G401.6 (cell line): Measurements from ENCODE around the gene CTBP2.

ENCODE experiments used
- FAIRE-seq: peaks from 2 replicates; lab custom pipeline; 2012; peaks lifted over from hg19 to GRCh38; lab: Jason Lieb, UNC

The CTBP2 gene

DNA sequence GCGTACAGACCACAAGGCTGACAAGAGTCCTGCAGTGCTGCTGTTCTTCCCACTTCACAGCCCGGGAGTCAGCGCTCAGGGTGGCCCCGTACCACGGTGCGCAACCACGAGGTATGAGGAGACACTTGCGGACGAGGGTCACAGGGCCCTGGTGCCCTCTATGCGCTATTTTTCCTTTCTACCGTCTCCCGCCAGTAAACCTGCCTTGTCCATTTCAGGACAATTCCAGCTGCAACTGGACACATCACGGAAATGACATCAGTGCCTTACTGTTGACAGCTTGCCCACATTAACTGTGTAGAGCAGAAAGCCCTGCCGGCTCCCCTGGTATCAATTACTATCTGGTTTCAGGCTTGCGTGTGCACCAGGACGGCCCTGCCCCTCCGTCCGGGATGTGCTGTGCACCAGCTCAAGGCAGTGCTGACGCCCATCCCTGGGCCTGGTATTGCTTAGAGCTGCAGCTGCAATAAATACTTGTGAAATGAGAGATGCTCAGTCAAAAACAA, 153.4 kb downstream of the CTBP2 start:
- FAIRE-seq: no peak

DNA sequence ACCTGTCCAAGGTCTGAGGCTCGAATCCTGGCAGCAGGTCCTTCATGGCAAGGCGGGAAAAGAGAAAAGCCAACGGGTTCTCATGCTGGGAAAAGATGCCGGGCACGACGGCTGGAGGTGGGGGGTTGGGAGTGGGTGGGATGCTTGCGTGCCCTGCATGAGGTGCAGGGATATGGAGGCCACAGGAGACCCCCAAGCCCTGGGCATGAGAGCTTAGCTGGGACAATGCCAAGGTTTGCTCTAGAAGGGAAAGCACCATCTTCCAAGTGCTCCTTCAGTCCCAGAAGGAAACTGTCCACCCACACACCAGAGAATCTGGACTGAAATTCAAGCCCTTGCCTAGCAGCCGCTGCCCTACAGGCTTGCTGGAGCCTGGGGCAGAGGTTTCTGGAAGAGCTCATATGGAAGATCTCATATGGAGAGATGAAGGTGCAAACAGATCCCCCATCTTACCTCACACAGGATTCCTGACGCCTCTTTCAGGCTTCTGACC, 154.1 kb downstream of the CTBP2 start:
- FAIRE-seq: no peak

DNA sequence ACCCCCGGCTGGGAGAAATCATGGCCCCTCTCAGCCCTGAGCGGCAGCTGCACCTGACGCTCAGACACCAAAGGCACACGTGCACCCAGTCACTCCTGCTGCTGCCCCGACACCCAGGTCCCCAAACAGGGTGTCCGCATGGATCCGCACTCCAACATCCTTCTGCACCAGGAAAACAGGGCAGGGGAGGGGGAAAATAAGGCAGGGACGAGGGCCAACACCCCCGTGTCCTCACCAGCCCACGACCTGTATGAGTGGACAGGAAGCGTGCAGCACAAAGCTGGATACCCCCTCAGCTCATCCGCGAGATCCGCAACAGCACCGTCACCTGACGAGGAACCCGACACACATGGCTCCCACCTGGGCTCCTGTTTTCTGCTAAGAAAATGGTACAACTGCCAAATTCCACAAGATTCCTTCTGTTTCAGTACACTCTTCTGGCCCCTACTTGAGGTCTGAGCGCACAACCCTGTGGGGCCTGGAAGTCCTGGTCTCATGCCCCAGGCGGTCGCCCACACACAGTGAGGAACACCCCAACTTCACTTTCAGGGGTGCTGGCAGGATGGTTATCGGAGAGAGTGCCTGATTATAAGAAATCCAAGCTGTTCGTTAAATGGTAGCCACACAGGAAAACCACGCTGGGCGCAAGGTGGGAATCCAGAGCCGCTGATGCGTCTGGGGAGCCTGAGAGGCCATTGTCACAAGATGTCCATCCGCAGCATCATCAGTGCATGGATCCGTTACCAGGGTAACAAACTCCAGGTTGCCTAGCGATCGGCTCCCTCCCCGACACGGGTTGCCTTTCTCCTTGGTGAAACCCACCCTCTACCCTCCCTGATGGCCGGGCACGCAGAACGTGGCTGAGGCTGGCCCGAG, 154.8 kb downstream of the CTBP2 start:
- FAIRE-seq: no peak

DNA sequence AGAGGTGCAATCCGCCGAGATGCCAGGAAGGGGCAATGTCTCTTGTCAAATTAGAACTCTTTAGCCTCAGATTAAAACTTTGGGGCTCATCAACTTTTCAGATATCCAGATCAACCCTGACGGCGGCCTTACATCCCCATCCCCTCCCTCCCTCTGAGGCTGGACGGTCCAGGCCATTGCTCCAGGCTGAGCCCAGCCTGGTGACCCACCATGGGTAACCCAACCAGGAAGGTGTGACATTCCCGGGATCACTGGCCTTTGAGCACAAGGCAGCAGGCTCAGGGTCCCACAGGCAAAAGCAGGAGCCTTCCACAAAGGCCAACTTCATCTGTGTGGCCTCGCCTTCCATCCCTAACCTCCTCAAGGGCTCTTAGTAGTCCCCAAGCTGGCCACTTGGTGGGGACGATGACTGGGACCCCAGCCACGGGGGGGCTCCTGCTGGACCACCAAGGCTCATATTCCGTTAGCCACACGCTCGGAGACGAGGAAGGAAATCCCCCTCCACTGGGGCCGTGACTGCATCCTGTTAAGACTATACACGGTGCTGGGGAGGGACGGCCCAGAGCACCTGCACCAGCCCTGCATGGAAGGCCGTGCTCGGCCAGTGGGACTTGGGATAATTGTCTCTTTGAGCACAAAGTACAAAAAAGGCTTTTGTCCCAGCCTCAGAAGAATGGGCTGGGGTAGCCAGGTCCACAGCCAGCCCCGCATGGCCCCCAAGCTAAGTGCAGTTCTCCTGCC, 155.6 kb downstream of the CTBP2 start:
- FAIRE-seq: no peak

DNA sequence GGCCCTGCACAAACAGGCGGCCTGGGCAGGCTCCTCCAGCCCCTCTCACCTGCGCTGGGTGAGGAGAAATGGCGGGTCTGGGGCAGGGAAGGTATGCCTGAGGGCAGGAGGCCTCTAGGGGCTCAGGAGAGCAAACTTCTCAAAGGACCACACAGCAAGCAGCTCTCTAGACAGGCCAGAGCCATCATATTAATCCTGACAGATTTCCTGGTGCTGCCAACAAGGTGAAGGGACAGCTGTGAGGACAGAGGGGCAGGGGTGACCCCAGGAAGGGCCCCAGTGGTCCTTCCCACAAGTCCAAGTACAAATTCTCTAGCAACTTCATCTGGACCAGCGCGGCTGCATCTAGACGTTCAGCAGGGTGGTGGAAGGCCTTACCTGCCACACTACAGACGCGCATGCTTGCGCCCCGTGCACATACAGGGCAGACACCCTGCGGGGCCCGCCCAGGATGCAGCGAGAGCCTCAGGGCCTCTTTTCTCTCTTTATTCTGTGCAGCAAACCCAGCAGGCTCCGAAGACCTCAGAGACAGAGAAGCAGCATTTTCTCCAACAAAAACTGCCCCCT, 156.4 kb downstream of the CTBP2 start:
- no peak for FAIRE-seq

DNA sequence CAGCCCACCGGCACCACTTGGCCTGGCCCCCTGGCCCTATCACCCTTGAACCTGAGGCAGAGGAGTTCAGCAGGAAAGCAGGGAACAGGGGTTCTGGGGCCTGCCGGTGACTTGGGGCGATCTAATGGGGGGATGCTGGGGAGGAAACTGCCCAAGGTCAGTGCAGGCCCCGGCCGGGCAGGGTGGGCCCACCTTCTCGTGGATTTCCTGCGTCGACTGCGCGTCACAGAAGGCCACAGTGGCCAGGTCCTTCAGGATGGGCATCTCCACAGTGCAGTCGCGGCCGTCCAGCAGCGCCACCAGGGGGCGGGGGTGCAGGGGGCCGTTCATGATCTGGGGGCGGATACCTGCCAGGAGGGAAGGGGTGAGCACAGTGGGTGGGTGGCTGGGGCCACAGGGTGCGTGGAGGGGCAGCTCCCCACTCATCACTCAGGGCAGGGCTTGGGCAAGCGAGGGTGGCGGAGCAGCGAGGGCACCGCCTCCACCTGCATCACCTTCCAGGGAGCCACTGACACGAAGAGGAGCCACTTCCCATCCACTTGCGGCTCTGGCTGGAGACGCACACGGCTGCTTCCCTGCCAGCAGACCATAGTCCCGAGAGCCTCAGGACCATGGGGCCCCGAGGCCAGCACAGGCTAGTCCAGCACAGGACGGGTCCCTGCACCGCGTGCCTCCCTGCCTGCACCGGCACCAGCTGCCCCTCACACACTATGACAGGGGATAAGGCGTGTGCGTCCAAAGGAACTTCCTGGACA, 157.0 kb downstream of the CTBP2 start:
- FAIRE-seq: no peak

DNA sequence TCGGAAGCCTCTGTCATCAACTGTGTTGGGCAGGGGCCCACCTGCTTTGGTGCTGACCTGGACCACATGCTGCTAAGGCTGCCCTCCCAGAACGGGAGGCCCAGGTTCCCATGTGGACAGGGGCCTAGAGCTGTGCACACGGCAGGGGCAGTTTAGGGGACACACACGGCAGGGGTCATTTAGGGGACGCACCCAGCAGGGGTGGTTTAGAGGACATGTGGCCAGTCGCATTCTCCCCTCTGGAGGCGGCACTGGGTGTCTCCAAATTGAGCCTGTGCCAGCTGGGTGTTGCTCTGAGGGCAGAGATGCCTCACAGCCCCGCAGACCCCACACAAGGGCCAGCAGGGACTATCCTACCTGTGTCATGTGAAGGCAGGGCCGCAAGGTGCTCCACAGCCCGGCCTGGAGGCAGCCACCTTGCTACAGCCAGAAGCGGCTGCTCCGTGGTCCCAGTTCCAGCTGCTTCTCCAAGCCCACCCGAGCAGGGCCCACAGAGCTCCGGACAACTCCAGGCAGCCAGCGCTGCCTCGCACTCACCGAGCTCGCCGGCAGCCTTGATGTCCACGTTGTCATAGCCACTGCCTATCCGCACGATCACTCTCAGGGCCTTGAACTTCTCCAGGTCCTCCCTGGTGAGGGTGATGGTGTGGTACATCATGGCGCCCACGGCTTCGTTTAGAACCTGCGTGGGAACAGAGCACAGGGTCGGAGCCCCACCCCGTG, 157.8 kb downstream of the CTBP2 start:
- no peak for FAIRE-seq

DNA sequence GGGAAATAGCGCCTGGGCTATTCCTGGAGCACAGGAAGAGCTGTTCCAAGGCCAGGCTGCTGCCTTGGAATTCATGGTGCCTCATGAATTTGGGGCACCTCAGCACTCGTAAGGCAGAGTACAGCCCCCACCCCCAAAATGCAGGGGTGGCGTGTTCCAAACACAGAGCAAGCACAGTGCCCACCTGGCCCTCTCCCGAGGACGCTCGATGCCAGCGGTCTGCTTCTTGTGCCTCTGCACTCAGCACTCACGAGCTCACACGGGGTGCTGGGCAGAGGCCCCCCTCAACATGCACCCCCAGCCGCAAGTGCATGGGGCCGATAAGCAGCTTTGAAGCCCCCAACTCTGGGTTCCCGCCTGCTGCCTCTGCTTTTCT, 158.3 kb downstream of the CTBP2 start:
- FAIRE-seq: no peak

DNA sequence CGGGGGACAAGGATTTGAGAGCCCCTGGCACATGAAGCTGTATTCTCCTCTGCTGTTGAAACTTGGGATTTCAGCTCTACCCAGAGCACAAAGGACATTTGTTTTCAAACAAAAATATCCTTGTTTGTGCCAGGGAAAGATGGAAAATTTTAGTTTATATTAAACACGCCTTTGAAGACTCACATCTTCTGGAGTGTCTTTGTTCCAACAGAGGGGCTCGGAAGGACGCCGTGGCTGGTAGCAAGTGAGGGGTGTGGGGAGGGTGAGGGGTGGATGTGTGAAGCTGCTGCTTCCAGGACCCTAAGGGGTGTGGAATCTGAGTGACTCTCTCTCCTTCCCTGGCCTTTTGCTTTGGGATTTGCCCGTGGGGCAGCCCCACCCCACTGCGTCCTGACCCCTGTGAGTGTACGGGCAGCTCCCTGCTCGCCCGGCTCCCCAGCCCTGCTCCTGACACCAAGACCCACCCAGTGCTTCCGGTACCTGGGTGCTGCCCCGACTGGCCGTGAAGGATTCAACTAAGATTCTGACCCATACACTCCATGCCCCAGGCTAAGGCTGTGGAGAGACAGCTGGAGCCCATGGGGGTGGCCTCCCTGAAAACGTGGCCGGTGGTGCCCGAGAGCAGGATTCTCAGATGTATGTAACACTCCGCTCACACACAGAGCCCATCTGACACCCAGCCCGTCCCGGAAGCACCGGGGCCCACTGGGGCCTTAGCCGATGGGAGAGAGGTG, 158.9 kb downstream of the CTBP2 start:
- no peak for FAIRE-seq

DNA sequence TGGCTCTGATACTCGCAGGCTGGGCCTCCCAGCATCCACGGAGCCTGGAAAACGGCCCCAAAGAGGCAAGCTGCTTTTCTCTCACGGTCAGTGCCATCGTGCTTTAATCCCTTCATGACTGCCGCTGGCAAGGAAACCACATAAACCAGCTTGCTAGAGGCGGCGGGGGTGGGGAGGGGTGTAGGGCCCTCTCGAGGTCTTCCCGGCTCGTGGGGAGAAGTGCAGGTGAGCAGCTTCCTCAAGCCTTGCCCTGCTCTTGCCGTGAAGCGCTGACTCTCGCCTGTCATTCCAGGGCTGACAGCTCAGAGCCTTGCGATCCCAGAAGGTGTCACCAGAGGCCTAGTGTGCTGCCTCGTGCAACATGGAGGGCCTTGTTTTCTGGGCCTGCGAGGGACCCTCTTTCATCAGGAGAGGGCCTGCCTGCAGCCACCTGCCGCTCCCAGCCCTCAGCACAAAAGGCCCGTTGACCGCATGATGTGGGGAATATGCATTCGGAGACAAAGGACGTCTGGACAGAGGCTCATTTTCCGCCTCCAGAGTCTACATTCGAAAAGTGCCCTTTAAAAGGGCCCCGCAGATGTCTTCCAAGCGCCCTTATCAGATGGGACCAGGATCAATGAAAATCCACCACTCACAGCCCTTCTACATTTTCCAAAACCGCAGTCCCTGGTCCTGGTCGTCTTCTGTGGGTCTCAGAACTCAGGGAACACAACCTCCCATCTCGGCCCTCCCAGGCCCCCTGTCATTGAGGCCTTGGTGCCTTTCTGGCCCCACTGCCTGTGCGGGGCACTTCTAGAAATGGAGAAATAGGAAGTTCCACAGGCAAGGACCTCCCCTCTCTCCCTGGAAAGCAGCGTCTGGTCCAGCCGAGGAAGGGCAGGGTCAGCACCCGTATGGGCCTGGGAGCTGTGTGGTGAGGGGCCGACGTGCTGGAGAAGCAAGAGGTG, 159.7 kb downstream of the CTBP2 start:
- no peak for FAIRE-seq

DNA sequence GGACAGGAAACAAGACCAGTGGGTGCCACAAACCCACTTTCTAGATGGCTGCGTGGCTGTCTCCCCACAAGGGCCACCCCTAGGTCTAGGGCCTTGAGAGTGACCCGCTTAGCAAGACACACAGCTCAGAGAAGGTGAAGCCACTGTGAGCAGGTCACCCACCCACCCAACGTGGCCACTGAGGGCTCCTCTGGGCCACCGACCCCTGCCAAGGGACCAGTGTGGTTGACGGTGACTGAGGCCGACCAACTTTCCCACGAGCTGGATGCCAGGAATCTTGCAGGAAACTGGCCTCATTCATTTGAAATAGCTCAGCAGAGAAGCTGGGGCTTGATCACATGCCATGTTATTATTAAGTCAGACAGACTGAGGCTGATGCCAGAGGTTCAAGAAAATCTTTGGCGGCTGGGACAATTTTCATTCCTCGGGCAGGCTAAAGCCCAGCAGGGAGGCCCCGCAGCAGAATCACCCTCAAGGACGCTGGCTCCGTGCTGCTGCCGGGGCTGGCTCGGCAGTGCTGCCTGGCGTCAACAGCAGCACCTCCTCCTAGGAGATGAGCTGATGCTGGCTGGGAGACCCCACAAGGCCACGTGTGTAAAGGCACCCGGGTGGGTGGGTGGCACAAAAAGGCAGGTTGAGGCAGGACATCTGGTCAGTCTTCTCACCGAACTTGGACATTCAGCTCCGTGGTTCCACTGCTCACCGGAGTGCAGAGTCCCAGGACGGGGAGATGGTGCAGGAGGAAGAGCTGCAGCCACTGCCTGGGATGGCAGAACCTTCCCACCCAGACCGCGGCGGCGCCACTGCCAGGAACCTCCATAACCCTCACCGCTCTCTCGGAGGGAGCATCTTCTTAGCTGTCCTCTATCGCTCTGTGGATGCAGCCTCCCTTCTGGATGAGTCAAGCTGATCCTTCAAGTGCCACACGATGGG, 160.7 kb downstream of the CTBP2 start:
- FAIRE-seq: no peak

DNA sequence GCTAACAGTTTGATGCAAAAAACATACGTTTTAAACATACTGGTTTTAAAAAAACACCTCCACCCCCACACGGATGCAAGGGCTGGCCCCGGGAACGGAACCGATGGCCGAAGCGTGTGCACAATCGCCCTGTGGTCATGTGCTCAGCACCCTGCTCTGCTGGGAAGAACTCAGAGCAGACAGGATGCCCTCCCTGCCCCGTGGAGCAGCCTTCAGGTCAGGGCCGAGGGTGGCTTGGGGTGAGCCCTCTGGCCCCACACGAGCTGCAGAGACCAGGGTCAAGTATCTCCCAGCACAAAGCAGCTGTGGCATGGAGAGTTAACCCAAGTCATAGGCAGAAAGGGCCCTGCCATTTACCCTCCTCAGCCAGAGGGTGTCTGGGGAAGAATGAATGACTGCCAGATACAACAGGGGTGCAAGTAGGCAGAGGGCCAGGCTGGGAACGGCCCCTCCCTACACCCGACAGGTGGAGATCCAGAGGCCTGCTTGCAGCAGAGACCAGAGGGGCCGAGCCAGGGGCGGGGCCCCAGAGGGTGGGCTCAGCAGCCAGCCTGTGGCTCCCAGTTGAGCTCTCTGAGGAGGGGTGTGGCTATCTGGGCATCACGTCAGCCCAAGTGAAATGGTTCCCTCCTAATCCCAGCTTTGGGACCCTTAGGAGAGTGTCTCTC, 161.6 kb downstream of the CTBP2 start:
- no peak for FAIRE-seq

DNA sequence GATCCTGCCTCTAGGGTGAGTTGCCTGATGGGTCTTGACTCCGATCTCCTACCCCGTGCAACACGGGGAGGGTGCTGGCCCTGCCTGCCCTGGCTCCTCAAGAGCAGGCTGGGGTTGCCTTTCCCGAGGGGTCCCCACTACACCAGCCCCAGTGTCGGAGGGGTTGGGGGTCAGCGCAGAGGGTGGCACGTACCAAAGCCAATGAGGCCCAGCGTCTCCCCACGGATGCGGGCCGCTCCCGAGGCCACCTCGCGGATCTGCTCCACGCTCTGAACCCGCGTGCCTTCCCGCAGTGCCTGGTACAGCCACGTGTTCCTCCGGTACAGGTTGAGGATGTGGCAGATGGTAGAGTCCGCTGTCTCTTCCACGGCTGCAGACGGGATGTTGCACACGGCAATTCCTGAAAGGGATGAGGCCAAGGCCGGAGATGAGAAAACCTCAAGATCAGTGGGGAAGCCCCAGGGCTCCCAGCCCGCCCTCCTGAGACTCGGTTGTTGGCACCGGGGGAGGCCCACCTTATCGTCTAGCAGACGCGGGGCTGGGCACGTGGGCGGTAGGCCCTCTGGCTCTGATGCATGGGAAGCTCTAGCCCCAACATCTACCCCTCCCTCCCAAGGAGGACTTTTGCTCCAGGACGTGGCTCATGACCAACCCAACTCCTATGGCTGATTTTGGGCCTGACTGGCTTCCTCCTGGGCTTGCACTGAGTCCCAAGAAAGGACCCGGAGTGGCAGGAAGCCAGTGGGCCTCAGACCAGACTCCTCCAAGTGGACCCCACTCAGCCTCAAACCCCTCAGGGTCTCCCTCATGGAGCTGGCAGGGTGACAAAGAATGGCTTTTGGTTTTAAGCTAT, 162.4 kb downstream of the CTBP2 start:
- no peak for FAIRE-seq

DNA sequence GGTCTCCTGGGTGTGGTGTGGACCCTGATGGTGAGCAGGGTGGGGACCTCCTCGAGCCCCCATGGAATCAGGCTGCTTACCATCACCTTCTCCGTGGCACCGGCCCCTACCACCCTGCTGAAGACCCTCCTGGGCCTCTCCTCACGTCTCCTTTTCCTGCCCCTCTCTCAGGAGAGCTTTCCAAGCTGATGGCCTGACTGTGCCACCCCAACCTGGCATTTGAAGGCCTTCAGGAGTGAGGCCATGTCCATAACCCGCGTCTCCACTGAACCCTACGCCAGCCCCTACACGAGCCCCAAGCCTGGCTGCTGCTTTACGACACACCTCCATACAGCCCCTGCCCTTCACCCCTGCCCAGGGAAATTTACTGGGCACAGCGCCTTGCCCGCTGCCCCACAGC, 163.1 kb downstream of the CTBP2 start:
- FAIRE-seq: no peak

DNA sequence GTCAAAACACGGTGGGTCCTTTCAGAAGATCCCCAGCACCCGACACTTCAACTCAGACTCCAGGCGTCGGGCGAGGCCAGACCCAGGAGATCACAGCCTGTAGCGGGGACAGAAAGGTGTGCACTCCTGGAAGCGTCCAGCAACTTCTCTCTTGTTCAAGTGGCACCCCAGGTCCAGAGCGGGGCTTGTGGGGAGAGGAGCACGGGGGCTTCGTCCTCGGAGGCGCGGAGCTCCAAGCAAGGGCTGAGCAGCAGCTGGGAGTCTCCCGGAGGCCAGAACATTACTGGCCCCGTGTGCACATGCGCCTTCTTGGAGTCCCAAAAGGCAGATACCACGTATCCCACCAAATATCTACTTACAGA, 163.5 kb downstream of the CTBP2 start:
- FAIRE-seq: no peak

DNA sequence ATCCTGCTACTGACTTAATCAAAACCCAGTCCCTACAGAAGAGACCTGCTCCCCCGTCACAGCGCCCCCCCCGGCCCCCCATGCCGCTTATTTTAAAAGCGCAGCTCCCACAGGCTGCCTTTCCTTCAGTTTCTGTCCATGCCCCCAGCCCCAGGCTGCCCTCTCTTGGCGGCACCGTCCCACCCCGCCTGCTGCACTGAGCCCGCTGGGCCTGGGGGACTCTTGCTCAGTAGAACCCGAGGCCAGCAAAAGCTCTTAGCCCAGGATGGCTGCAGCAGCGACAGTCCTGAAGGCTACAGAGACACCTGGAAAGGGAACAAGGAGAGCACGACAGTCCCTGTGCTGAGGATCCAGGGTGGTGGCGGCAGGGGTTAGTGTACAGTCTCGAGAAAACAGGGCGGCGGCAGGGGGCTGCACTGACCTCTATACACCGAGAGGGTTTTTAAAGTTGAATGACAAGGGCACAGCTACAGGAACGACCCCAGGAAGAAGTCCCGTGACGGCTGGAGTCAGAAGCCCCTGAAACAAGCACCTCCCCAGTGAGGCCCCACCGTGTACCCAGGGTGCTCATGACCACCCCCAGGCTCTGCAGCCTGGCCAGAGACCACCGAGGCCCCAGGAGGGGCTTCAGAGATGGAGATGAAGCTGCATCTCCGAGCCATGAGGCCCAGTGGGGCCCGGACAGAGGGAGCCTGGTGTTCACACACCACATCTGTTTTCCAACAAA, 164.1 kb downstream of the CTBP2 start:
- FAIRE-seq: no peak
